B cell (primary cell): ENCODE data around the gene TM9SF2.

Experiments used
- CTCF ChIP-seq: fragments of 200-600 bp; IDR thresholded peaks from one replicate; pipeline ENCODE4 v1.8.0; 2022; ENCODE audit warnings: antibody characterized with exemption, mild to moderate bottlenecking
- EZH2 ChIP-seq: IDR thresholded peaks from 2 replicates; pipeline ENCODE4 v1.6.1; 2012; ENCODE audit warnings: borderline replicate concordance, low read depth, mild to moderate bottlenecking, moderate library complexity, low read length; ENCODE audit not compliant: insufficient read depth, poor library complexity, severe bottlenecking

DNA sequence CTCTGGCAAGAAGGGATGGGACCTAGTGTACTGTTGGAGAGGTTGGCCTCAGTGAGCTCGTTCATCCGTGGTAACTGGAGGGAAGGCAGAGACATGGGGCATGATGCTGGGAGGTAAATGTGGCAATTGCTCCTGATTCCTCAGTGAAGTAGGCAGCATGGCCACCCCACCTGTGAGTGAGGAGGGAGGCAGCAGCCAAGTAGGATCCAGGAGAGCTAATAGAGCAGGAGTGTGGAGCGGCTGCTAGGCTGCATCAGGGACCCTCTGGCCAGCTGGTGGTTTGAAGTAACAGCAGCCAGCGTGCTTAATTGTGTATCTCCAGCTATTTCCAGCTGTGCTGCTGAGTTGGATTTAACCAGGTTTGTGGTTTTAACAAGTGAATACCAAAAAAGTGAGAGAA is 24.7 kb downstream of the TM9SF2 start:
- TF ChIP-seq EZH2 (no peak), CTCF (no peak)
